ENCODE results near the gene NT5C2. TPM values are rescaled to one million over a fixed set of nuclear protein-coding genes. Genes with fewer than 3 reads are reported as not detected.
"Not testable (repeated sequence)": the region's sequence is repeated elsewhere in the genome, so short reads cannot be mapped to it uniquely, and the experiment has no call there.

Gene NT5C2
- total and polyA plus RNA-seq, 2 of the 4 experiments (the other 2 are of a cell fraction): 60.0 to 65.1 TPM

DNA sequence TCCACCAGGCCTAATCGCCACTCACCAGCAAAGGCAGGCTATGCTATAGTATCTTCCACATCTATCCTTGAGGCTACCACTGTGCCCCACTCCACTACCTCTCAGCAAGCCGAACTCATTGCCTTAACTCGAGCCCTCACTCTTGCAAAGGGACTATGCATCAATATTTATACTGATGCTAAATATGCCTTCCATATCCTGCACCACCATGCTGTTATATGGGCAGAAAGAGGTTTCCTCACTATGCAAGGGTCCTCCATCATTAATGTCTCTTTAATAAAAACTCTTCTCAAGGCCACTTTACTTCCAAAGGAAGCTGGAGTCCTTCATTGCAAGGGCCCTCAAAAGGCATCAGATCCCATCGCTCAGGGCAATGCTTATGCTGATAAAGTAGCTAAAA lies 17.2 kb upstream of the NT5C2 start:
- H3K18ac ChIP-seq (ENCODE audit: low read depth, low read length); H3K4me3 ChIP-seq (ENCODE audit: insufficient read depth, low read depth, low read length); H2BK5ac ChIP-seq (ENCODE audit: low read depth, low read length, poor library complexity, severe bottlenecking); H2AFZ ChIP-seq (replicated peaks; ENCODE audit: low read length, poor library complexity); H3K4me2 ChIP-seq (ENCODE audit: low read depth, low read length); BruUV-seq (replicated peaks); H2BK20ac ChIP-seq (ENCODE audit: low read depth, low read length); H3K23ac ChIP-seq (ENCODE audit: low read depth, low read length); H2BK15ac ChIP-seq (ENCODE audit: low read depth, low read length); intact Hi-C loops (cut with micrococcal nuclease); H3K9me1 ChIP-seq (ENCODE audit: insufficient read depth, low read length); H4K91ac ChIP-seq (ENCODE audit: insufficient read depth, low read depth, low read length); DNase-seq; in situ Hi-C loops (cut with MboI; ENCODE audit: low sequenced_read_pairs); CTCF ChIA-PET; H3K4ac ChIP-seq (ENCODE audit: low read depth, low read length); H3K27me3 ChIP-seq (ENCODE audit: control insufficient read depth, insufficient read depth, low read length); H4K5ac ChIP-seq (ENCODE audit: low read depth, low read length); H3K9ac ChIP-seq (ENCODE audit: low read depth, low read length); H2AK5ac ChIP-seq (ENCODE audit: low read depth, low read length); H3K14ac ChIP-seq (replicated peaks; ENCODE audit: low read depth, low read length); dilution Hi-C loops (cut with HindIII; ENCODE audit: low sequenced_read_pairs, unreplicated experiment); H3K79me1 ChIP-seq (ENCODE audit: low read depth in 1 of 2, low read length in 2 of 2); H4K20me1 ChIP-seq (ENCODE audit: insufficient read depth, low read length); H4K8ac ChIP-seq (ENCODE audit: low read depth in 2 of 2, low read length in 2 of 2); H3K4me1 ChIP-seq (ENCODE audit: control insufficient read depth, insufficient read depth, low read length); POLR2A ChIA-PET (ENCODE audit: unreplicated experiment); H2AK9ac ChIP-seq (replicated peaks; ENCODE audit: low read depth, low read length, poor library complexity); H3K56ac ChIP-seq (ENCODE audit: extremely low read depth, insufficient read depth, low read length); H3K27ac ChIP-seq (ENCODE audit: insufficient read depth, low read length); H2BK120ac ChIP-seq (ENCODE audit: low read depth, low read length); H3K36me3 ChIP-seq (ENCODE audit: control insufficient read depth, insufficient read depth, low read length); ATAC-seq (ENCODE audit: low read depth): not testable (repeated sequence)
- WGBS, 2 experiments (ENCODE audit: extremely low coverage in 2 of 2, insufficient read length in 1 of 2): no CpG with 5 or more reads among the region's 4 CpGs
- H3K9me3 ChIP-seq (ENCODE audit: control insufficient read depth, insufficient read depth, low read length): peaks cover 11% of the 10 kb centered on the region

DNA sequence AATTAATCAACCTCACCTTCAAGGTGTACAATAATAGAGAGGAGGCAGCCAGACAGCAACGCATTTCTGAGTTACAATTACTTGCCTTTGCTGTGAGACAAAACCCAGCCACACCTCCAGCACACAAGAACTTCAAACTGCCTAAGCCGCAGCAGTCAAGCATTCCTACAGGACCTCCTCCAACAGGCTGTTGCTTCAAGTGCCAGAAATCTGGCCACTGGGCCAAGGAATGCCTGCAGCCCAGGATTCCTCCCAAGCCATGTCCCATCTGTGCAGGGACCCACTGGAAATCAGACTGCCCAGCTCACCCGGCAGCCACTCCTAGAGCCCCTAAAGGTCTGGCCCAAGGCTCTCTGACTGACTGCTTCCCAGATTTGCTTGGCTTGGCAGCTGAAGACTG lies 14.6 kb upstream of the NT5C2 start:
- H3K14ac ChIP-seq (replicated peaks; ENCODE audit: low read depth, low read length); H4K20me1 ChIP-seq (ENCODE audit: insufficient read depth, low read length); H2BK20ac ChIP-seq (ENCODE audit: low read depth, low read length); H3K36me3 ChIP-seq (ENCODE audit: control insufficient read depth, insufficient read depth, low read length); POLR2A ChIA-PET (ENCODE audit: unreplicated experiment); H2AK9ac ChIP-seq (replicated peaks; ENCODE audit: low read depth, low read length, poor library complexity); CTCF ChIA-PET; H3K4me3 ChIP-seq (ENCODE audit: insufficient read depth, low read depth, low read length); H4K91ac ChIP-seq (ENCODE audit: insufficient read depth, low read depth, low read length); dilution Hi-C loops (cut with HindIII; ENCODE audit: low sequenced_read_pairs, unreplicated experiment); H3K56ac ChIP-seq (ENCODE audit: extremely low read depth, insufficient read depth, low read length); H3K9ac ChIP-seq (ENCODE audit: low read depth, low read length); H3K4me1 ChIP-seq (ENCODE audit: control insufficient read depth, insufficient read depth, low read length); H3K27me3 ChIP-seq (ENCODE audit: control insufficient read depth, insufficient read depth, low read length); ATAC-seq (ENCODE audit: low read depth); H3K23ac ChIP-seq (ENCODE audit: low read depth, low read length); H2BK5ac ChIP-seq (ENCODE audit: low read depth, low read length, poor library complexity, severe bottlenecking); BruUV-seq (replicated peaks); H3K27ac ChIP-seq (ENCODE audit: insufficient read depth, low read length); H2BK120ac ChIP-seq (ENCODE audit: low read depth, low read length); intact Hi-C loops (cut with micrococcal nuclease); in situ Hi-C loops (cut with MboI; ENCODE audit: low sequenced_read_pairs); H3K4me2 ChIP-seq (ENCODE audit: low read depth, low read length); H3K9me3 ChIP-seq (ENCODE audit: control insufficient read depth, insufficient read depth, low read length); H3K79me1 ChIP-seq (ENCODE audit: low read depth in 1 of 2, low read length in 2 of 2); H2AFZ ChIP-seq (replicated peaks; ENCODE audit: low read length, poor library complexity); H3K9me1 ChIP-seq (ENCODE audit: insufficient read depth, low read length); H3K18ac ChIP-seq (ENCODE audit: low read depth, low read length): not testable (repeated sequence)
- Histone ChIP-seq H3K4ac (ENCODE audit: low read depth, low read length) (0 out of 2 replicates have a peak overlapping the region, but pooled peaks have one; percentile 61), H4K8ac (ENCODE audit: low read depth in 2 of 2, low read length in 2 of 2) (peak overlapping the region in 1 of 2 experiments; percentile 55; a peak in 1 of 4 replicates), H2BK15ac (ENCODE audit: low read depth, low read length) (peak overlapping the region; percentile 80; the same call in 1 of the 3 replicates), H2AK5ac (ENCODE audit: low read depth, low read length) (peak overlapping the region; percentile 59; the same call in 1 of the 2 replicates), H4K5ac (ENCODE audit: low read depth, low read length) (peak overlapping the region; percentile 4; the same call in 1 of the 2 replicates)
- 50% methylated on average over 1 of the region's 3 CpGs; no CpG with 5 or more reads in 1 of the 2 experiments for WGBS, 2 experiments (ENCODE audit: extremely low coverage in 2 of 2, insufficient read length in 1 of 2)
- peak; percentile 40 for DNase-seq

All from IMR-90 (cell line).